DMS79 (cell line): Measurements from ENCODE around the gene DLAT.
"Not testable (repeated sequence)": the region's sequence is repeated elsewhere in the genome, so short reads cannot be mapped to it uniquely, and the experiment has no call there.

ENCODE experiments used
- DNase-seq: peaks from one replicate; lab custom pipeline; 2025; lab: John Stamatoyannopoulos, UW

The DLAT gene

GRCh38 chr11:112024773-112025678 lies at the start of gene DLAT:
Gene DLAT (plus strand): TSS chr11:112025408. CDS start chr11:112025473, 65 bp downstream.
- DNase-seq = peak; percentile 94

- DNase-seq = no peak
Measured at GRCh38 chr11:111976119-111976766, 49.0 kb upstream of the DLAT start.

DNA sequence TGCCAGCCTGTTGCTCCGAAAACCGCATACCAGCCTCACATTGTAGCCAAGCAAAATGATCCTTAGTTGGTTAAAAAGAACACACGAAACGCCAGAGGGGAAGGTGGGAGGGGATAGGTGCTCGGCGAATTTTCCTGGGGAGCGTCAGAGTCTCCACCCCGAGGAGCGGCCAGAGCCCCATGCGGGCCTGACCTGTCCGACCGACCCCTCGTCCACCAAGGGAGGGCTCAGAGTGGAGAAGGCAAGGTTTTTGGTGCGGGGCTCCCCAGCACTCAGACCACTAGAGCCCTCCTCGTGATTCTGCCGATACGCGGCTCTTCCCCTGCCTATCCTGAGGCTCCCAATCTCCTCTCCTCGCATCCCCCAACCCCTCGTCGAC lies 48.5 kb upstream of the DLAT start:
- DNase-seq = no peak

DNA sequence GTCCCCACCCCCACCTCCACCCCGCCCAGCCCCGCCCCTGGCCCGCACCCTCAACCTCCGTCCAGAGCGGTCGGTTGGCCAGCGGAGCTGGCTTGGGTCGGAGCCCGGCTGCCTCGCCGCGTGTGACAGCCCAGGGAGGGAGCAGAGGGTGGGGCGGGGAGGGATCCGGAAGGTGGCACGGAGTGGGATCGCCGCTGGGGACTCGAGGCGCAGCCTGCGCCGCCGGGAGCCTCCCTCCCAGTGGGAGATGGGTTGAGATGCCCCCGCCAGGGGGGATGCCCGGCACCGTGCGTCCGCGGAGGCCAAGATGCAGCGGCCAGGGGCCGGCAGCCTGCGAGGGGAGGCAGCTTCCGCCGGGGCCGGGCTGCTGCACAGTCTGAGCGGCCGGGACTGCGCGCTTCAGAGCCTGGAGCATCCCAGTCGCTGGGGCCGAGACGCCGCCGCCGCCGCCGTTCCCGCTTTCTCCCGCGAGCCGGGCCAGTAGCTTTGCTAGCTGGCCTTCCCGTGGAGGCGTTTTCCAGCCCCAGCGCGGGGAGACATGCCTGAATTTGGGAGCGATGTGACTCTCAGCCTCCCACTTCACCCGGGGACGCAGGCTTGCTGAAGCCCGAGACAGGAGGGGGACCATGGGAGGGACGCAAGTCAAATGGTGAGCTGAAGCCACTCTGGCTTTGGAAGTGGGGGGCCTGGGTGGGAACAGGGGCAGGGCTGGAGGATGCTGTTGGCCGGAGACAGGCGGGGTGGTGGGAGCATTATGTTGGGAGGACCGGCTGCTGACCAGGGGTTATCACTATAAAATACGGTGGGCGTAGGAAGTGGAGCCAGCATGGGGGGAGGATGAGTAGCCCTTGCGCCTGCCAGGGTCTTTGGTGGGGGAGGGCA lies 47.8 kb upstream of the DLAT start:
- DNase-seq = peak; percentile 36

GRCh38 chr11:111978028-111978771 lies 47.0 kb upstream of the DLAT start:
- DNase-seq = no peak

DNA sequence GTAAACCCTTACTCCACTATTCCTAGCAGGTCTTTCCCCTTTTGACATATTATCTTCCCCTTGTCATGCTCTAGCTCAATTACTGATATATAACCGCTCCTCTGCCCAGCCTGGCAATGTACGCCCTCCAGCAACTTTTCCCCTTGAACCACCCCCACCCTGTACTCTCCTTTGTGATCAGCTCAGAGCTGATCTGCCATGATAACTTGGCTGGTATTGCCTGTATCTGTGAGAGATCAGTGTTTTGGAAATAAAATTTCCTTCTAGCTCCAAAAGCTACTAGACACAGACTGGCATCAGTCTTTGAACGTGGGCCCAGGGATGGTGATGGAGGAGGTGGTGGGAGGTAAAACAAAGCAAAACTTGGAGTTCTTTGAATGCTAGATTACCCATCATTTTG lies 45.1 kb upstream of the DLAT start:
- no peak for DNase-seq

DNA sequence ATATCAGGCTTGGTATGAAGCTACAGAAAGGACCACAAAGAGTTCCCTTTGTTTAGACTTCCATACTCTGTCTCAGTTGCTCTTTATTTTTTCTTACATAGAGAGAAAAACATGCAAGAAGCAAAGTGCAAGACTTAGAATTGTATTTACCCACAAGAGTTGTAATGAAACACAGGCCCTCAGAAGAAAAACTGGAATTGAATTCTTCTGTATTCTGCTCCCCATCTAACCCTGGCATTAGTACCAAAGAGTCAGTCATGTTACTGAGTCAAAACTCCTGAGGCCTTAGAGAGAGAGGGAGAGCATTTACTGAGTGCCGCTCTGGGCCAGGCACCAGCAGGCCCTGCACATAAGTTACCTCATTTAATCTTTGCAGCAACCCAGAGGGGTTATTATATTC lies 43.9 kb upstream of the DLAT start:
- no peak for DNase-seq

GRCh38 chr11:111982019-111982464 lies 43.2 kb upstream of the DLAT start:
- DNase-seq = no peak

GRCh38 chr11:111982541-111983186 lies 42.5 kb upstream of the DLAT start:
- no peak for DNase-seq

DNA sequence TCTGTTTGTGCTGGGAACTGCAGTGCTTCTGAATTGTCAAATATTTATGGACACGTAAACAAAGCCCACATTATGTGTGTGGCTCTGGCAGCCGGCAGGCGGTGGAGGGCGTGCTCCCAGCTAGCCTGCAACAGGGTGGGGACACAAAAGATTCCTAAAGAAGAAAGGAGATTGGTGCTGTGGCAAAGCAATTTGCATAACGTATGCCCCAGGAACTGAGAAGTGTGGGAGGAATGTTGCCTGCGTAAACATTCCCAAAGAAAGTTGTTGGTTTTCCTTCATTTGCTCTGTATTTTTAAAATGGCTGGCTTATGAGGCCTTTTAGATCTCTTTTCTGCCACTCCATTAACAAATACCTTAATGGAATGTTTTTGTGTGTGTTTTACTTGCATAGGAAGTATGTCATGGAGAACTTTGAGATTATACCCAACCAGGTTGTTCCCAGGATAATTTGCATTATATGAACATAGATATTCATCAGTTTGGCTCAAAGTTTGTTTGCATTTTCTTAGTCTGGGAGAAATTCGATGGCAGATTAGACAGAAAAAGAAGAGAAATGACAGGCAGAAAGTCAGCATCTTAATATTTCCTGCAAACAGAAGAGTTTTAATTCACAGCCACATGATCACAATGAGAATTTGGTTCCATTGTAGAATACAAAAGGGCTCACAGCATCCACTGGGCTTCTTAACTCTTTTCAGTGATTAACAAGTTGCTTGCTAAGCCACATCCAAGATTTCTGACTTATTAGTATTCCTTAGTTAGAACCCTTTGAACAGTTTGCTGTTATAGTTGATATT lies 41.8 kb upstream of the DLAT start:
- DNase-seq = no peak

DNA sequence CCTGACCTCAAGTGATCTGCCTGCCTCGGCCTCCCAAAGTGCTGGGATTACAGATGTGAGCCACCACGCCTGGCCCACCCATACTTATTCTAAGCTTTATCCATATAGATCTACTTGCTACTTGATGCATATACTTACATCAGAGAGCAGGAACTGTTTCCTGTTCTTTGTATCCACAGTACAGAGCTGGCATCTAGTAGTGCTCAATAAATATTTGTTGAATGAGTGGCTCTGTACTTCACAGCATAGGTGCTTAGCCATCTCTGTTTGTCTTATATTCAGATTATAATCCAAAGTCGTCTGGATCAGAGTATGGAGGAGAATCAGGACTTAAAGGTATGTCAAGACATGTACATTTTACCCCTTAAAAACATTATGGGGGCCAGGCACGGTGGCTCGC lies 38.6 kb upstream of the DLAT start:
- no peak for DNase-seq

GRCh38 chr11:111990381-111990780 lies 34.8 kb upstream of the DLAT start:
- DNase-seq = no peak

DNA sequence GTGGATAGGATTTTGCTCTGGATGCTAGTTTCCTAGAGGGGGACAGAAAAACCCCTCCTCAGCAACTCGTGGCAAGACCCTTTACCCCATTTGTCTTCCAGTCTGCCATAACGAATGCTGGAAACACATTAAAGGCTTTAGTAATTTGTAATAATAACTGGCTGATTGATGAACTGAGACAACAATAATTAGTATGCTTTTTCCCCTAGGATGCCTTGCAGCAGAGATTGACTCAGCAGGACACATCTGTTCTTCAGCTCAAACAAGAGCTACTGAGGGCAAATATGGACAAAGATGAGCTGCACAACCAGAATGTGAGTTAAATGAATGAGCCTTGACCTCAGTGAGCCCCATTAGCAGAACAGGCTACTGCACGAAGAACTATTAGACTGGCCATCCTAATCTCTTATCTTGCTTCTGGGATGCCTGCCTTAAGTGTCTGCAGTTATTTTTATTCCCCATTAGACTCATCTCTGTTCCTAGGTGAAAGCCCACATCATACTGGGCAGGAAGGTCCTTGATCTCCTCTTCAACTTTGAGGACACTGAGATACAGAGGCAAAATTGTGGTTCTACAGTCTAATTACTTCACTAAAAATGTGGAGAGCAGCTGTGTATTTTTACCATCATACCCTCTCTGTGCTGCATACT lies 32.9 kb upstream of the DLAT start:
- no peak for DNase-seq

- DNase-seq = no peak
Measured at GRCh38 chr11:111996129-111996528, 29.1 kb upstream of the DLAT start.

GRCh38 chr11:111996669-111997068 lies 28.5 kb upstream of the DLAT start:
- DNase-seq = not testable (repeated sequence)

- no peak for DNase-seq
Measured at GRCh38 chr11:111999111-111999510, 26.1 kb upstream of the DLAT start.

DNA sequence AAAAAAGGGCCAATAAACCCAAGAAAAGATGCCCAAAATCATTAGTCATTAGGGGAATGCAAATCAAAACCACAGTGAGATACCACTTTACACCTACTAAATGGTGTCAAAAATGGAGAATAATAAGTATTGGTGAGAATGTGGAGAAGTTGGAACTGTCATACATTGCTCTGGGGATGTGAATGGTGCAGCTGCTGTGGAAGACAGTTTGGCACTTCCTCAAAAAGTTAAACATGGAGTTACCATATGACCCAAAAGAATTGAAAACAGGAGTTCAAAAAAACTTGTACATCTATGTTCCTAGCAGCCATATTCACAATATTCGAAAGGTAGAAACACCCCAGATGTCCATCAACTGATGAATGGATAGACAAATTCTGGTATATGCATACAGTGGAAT lies 24.5 kb upstream of the DLAT start:
- no peak for DNase-seq

DNA sequence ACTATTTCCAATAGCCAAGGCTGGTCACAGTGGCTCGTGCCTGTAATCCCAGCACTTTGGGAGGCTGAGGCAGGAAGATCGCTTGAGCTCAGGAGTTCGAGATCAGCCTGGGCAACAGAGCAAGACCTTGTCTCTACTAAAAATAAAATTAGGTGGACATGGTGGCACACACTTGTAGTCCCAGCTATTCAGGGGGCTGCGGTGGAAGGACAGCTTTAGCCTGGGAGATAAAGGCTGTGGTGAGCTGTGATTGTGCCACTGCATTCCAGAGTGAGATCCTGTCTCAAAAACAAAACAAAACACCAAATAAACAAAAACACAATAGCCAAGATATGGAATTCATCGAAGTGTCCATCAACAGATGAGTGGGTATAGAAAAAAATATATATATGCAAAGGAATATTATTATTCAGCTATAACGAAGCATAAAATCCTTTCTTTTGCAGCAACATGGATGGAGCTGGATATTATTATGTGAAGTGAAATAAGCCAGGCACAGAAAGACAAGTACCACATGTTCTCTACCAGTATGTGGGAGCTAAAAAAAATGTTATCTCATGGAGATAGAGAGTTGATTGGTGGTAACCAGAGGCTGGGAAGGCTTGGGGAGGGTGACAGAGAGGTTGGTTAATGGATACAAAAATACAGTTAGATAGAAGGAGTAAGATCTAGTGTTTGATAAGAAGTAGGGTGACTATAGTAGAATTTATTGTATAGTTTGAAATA lies 22.6 kb upstream of the DLAT start:
- no peak for DNase-seq

- no peak for DNase-seq
Measured at GRCh38 chr11:112004389-112004788, 20.8 kb upstream of the DLAT start.
